ENCODE measurements around the gene KIF24. TPM values are rescaled to one million over a fixed set of nuclear protein-coding genes. Genes with fewer than 3 reads are reported as not detected.
"Not testable (repeated sequence)": the region's sequence is repeated elsewhere in the genome, so short reads cannot be mapped to it uniquely, and the experiment has no call there.

KIF24 gene
- total RNA-seq, 3 donors from 2014 or later: 1.3 to 2.6 (median 1.3) TPM

GRCh38 chr9:34338665-34339385 is 9.8 kb upstream of the KIF24 start:
- Histone ChIP-seq H3K27me3 (no peaks in the 10 kb centered on the region), H3K9me3 (no peaks in the 10 kb centered on the region), H3K4me3 (no peak overlapping the region), H3K4me1 (no peaks in the 10 kb centered on the region), H3K36me3 (no peaks in the 10 kb centered on the region), H3K27ac (no peak overlapping the region)
- intact Hi-C loops (cut with DNase I; ENCODE audit: low total_unique reads): no loop called here
- no peak for TF ChIP-seq POLR2A (IDR thresholded peaks at IDR 0.05)
- TF ChIP-seq POLR2AphosphoS5 (IDR thresholded peaks at IDR 0.05): no peak
- no peak for TF ChIP-seq CTCF (IDR thresholded peaks at IDR 0.05)
- DNase-seq (ENCODE audit: low spot score in 2 of 2): no peak

- H3K4me1 ChIP-seq; H3K4me3 ChIP-seq; H3K27ac ChIP-seq; intact Hi-C loops (cut with DNase I; ENCODE audit: low total_unique reads); H3K36me3 ChIP-seq; H3K9me3 ChIP-seq; DNase-seq (ENCODE audit: low spot score in 2 of 2); H3K27me3 ChIP-seq: not testable (repeated sequence)
Observed at GRCh38 chr9:34338079-34338478, 9.0 kb upstream of the KIF24 start.

- Histone ChIP-seq H3K27me3 (no peaks in the 10 kb centered on the region), H3K36me3 (no peaks in the 10 kb centered on the region), H3K4me1 (peaks cover 0 to 6% of the 10 kb centered on the region in 2 donors), H3K4me3 (no peak overlapping the region), H3K27ac (no peak overlapping the region), H3K9me3 (no peaks in the 10 kb centered on the region)
- DNase-seq (ENCODE audit: low spot score in 2 of 2): no peak
- TF ChIP-seq POLR2AphosphoS5 (IDR thresholded peaks at IDR 0.05): no peak
- no peak for TF ChIP-seq CTCF (IDR thresholded peaks at IDR 0.05)
- TF ChIP-seq POLR2A (IDR thresholded peaks at IDR 0.05): no peak
- intact Hi-C loops (cut with DNase I; ENCODE audit: low total_unique reads): no loop called here
Observed at GRCh38 chr9:34337403-34337802, 8.3 kb upstream of the KIF24 start.

GRCh38 chr9:34335376-34335775 is 6.3 kb upstream of the KIF24 start:
- Histone ChIP-seq H3K9me3 (no peaks in the 10 kb centered on the region), H3K27me3 (no peaks in the 10 kb centered on the region), H3K4me1 (peaks cover 0 to 6% of the 10 kb centered on the region in 2 donors), H3K4me3 (no peak overlapping the region), H3K27ac (no peak overlapping the region), H3K36me3 (no peaks in the 10 kb centered on the region)
- intact Hi-C loops (cut with DNase I; ENCODE audit: low total_unique reads): no loop called here
- no peak for TF ChIP-seq POLR2AphosphoS5 (IDR thresholded peaks at IDR 0.05)
- TF ChIP-seq CTCF (IDR thresholded peaks at IDR 0.05): no peak
- no peak for TF ChIP-seq POLR2A (IDR thresholded peaks at IDR 0.05)
- DNase-seq (ENCODE audit: low spot score in 2 of 2): no peak

GRCh38 chr9:34334916-34335315 is 5.8 kb upstream of the KIF24 start:
- TF ChIP-seq POLR2A (IDR thresholded peaks at IDR 0.05) (no peak), CTCF (IDR thresholded peaks at IDR 0.05) (no peak), POLR2AphosphoS5 (IDR thresholded peaks at IDR 0.05) (no peak)
- no peaks in the 10 kb centered on the region for H3K27me3 ChIP-seq
- H3K9me3 ChIP-seq: no peaks in the 10 kb centered on the region
- no peaks in the 10 kb centered on the region for H3K36me3 ChIP-seq
- intact Hi-C loops (cut with DNase I; ENCODE audit: low total_unique reads): no loop called here
- no peak for DNase-seq (ENCODE audit: low spot score in 2 of 2)
- peaks cover 0 to 6% of the 10 kb centered on the region in 2 donors for H3K4me1 ChIP-seq
- no peak overlapping the region for H3K4me3 ChIP-seq
- peak overlapping the region in 1 of 2 donors; percentile 31 for H3K27ac ChIP-seq
